ENCODE results near the gene AACS. TPM values are rescaled to one million over a fixed set of nuclear protein-coding genes. Genes with fewer than 3 reads are reported as not detected.

AACS gene
- total RNA-seq, 2 donors from 2014 or later: 36.7 to 54.6 TPM

- Mint-ChIP-seq H3K36me3 (no peaks in the 10 kb centered on the region), H3K27ac (no peak overlapping the region), H3K9me3 (no peaks in the 10 kb centered on the region), H3K4me3 (no peak overlapping the region), H3K27me3 (peaks cover 11 to 24% of the 10 kb centered on the region in 2 donors), H3K4me1 (ENCODE audit: low read depth in 2 of 2) (no peaks in the 10 kb centered on the region)
- DNase-seq (ENCODE audit: low spot score) (no peak), ATAC-seq (no peak)
Observed at GRCh38 chr12:125169451-125169850, 104.2 kb downstream of the AACS start.

GRCh38 chr12:125169870-125170269, 104.6 kb downstream of the AACS start:
- no peaks in the 10 kb centered on the region for H3K4me1 Mint-ChIP-seq (ENCODE audit: low read depth in 2 of 2)
- no peak overlapping the region for H3K27ac Mint-ChIP-seq
- H3K4me3 Mint-ChIP-seq: no peak overlapping the region
- peaks cover 11 to 20% of the 10 kb centered on the region in 2 donors for H3K27me3 Mint-ChIP-seq
- DNase-seq (ENCODE audit: low spot score) (no peak), ATAC-seq (no peak)
- H3K9me3 Mint-ChIP-seq: no peaks in the 10 kb centered on the region
- no peaks in the 10 kb centered on the region for H3K36me3 Mint-ChIP-seq

GRCh38 chr12:125171267-125171666, 106.0 kb downstream of the AACS start:
- Mint-ChIP-seq H3K27me3 (peaks cover 17 to 28% of the 10 kb centered on the region in 2 donors), H3K4me3 (no peak overlapping the region), H3K9me3 (no peaks in the 10 kb centered on the region), H3K36me3 (no peaks in the 10 kb centered on the region), H3K27ac (no peak overlapping the region), H3K4me1 (ENCODE audit: low read depth in 2 of 2) (no peaks in the 10 kb centered on the region)
- DNase-seq (ENCODE audit: low spot score) (no peak), ATAC-seq (no peak)

GRCh38 chr12:125172231-125172850, 107.1 kb downstream of the AACS start:
- H3K27ac Mint-ChIP-seq: no peak overlapping the region
- H3K4me3 Mint-ChIP-seq: no peak overlapping the region
- H3K36me3 Mint-ChIP-seq: no peaks in the 10 kb centered on the region
- H3K9me3 Mint-ChIP-seq: no peaks in the 10 kb centered on the region
- no peaks in the 10 kb centered on the region for H3K4me1 Mint-ChIP-seq (ENCODE audit: low read depth in 2 of 2)
- ATAC-seq (no peak), DNase-seq (ENCODE audit: low spot score) (no peak)
- peaks cover 16 to 30% of the 10 kb centered on the region in 2 donors for H3K27me3 Mint-ChIP-seq

GRCh38 chr12:125175576-125175975, 110.3 kb downstream of the AACS start:
- H3K27me3 Mint-ChIP-seq: peaks cover 17 to 30% of the 10 kb centered on the region in 2 donors
- no peak overlapping the region for H3K4me3 Mint-ChIP-seq
- H3K36me3 Mint-ChIP-seq: no peaks in the 10 kb centered on the region
- H3K27ac Mint-ChIP-seq: no peak overlapping the region
- DNase-seq (ENCODE audit: low spot score) (no peak), ATAC-seq (no peak)
- H3K4me1 Mint-ChIP-seq (ENCODE audit: low read depth in 2 of 2): no peaks in the 10 kb centered on the region
- H3K9me3 Mint-ChIP-seq: no peaks in the 10 kb centered on the region

- DNase-seq (ENCODE audit: low spot score): no peak
- Mint-ChIP-seq H3K27me3 (peaks cover 31 to 33% of the 10 kb centered on the region in 2 donors), H3K4me1 (ENCODE audit: low read depth in 2 of 2) (peaks cover 0 to 1% of the 10 kb centered on the region in 2 donors), H3K27ac (no peak overlapping the region), H3K9me3 (no peaks in the 10 kb centered on the region), H3K4me3 (no peak overlapping the region), H3K36me3 (no peaks in the 10 kb centered on the region)
- no peak for ATAC-seq
Observed at GRCh38 chr12:125178222-125178621, 113.0 kb downstream of the AACS start.

- ATAC-seq (no peak), DNase-seq (ENCODE audit: low spot score) (no peak)
- Mint-ChIP-seq H3K27ac (no peak overlapping the region), H3K36me3 (no peaks in the 10 kb centered on the region), H3K9me3 (no peaks in the 10 kb centered on the region), H3K27me3 (peaks cover 45 to 46% of the 10 kb centered on the region in 2 donors), H3K4me3 (no peak overlapping the region), H3K4me1 (ENCODE audit: low read depth in 2 of 2) (peaks cover 0 to 3% of the 10 kb centered on the region in 2 donors)
Observed at GRCh38 chr12:125180144-125180543, 114.9 kb downstream of the AACS start.

- Mint-ChIP-seq H3K9me3 (no peaks in the 10 kb centered on the region), H3K27me3 (peaks cover 43 to 44% of the 10 kb centered on the region in 2 donors), H3K4me1 (ENCODE audit: low read depth in 2 of 2) (peaks cover 0 to 3% of the 10 kb centered on the region in 2 donors), H3K27ac (no peak overlapping the region), H3K4me3 (no peak overlapping the region), H3K36me3 (no peaks in the 10 kb centered on the region)
- ATAC-seq (no peak), DNase-seq (ENCODE audit: low spot score) (no peak)
Observed at GRCh38 chr12:125181107-125181506, 115.9 kb downstream of the AACS start.

- Mint-ChIP-seq H3K4me1 (ENCODE audit: low read depth in 2 of 2) (peaks cover 0 to 5% of the 10 kb centered on the region in 2 donors), H3K9me3 (no peaks in the 10 kb centered on the region), H3K27me3 (peaks cover 42 to 49% of the 10 kb centered on the region in 2 donors), H3K4me3 (no peak overlapping the region), H3K36me3 (no peaks in the 10 kb centered on the region), H3K27ac (no peak overlapping the region)
- DNase-seq (ENCODE audit: low spot score) (peak; percentile 81), ATAC-seq (peak; percentile 75 to 78)
Observed at GRCh38 chr12:125183187-125184067, 118.2 kb downstream of the AACS start.

GRCh38 chr12:125184213-125184967, 119.2 kb downstream of the AACS start:
- DNase-seq (ENCODE audit: low spot score) (no peak), ATAC-seq (no peak)
- peaks cover 0 to 5% of the 10 kb centered on the region in 2 donors for H3K4me1 Mint-ChIP-seq (ENCODE audit: low read depth in 2 of 2)
- no peak overlapping the region for H3K4me3 Mint-ChIP-seq
- H3K27ac Mint-ChIP-seq: no peak overlapping the region
- peaks cover 50 to 59% of the 10 kb centered on the region in 2 donors for H3K27me3 Mint-ChIP-seq
- H3K9me3 Mint-ChIP-seq: no peaks in the 10 kb centered on the region
- no peaks in the 10 kb centered on the region for H3K36me3 Mint-ChIP-seq

- Mint-ChIP-seq H3K27ac (no peak overlapping the region), H3K9me3 (no peaks in the 10 kb centered on the region), H3K27me3 (peaks cover 57 to 59% of the 10 kb centered on the region in 2 donors), H3K36me3 (no peaks in the 10 kb centered on the region), H3K4me3 (no peak overlapping the region), H3K4me1 (ENCODE audit: low read depth in 2 of 2) (peaks cover 0 to 5% of the 10 kb centered on the region in 2 donors)
- DNase-seq (ENCODE audit: low spot score) (no peak), ATAC-seq (no peak)
Observed at GRCh38 chr12:125185311-125185739, 120.1 kb downstream of the AACS start.

- Mint-ChIP-seq H3K9me3 (no peaks in the 10 kb centered on the region), H3K36me3 (no peaks in the 10 kb centered on the region), H3K27me3 (peaks cover 57% of the 10 kb centered on the region in 2 donors), H3K4me3 (no peak within 1 kb of the TSS), H3K4me1 (ENCODE audit: low read depth in 2 of 2) (peaks cover 0 to 5% of the 10 kb centered on the region in 2 donors), H3K27ac (no peak within 1 kb of the TSS)
- DNase-seq (ENCODE audit: low spot score) (no peak), ATAC-seq (peak; percentile 73 to 85)
Observed at GRCh38 chr12:125185740-125186470, 120.7 kb downstream of the AACS start, which contains the start of gene TMEM132B. Gene TMEM132B (plus strand): TSS chr12:125186386.
